ENCODE results near the gene RTN4RL2. TPM values are rescaled to one million over a fixed set of nuclear protein-coding genes. Genes with fewer than 3 reads are reported as not detected.

The RTN4RL2 gene
- total and polyA plus RNA-seq, 10 of the 15 experiments (the other 5 are each of a cell fraction or from before 2014, with no cell fraction given), result 0.14 to 1.1 (median 0.52) TPM; not detected in 4

GRCh38 chr11:57416436-57416835 lies 43.9 kb upstream of the RTN4RL2 start (continued):
- TF ChIP-seq, protein P1, sequence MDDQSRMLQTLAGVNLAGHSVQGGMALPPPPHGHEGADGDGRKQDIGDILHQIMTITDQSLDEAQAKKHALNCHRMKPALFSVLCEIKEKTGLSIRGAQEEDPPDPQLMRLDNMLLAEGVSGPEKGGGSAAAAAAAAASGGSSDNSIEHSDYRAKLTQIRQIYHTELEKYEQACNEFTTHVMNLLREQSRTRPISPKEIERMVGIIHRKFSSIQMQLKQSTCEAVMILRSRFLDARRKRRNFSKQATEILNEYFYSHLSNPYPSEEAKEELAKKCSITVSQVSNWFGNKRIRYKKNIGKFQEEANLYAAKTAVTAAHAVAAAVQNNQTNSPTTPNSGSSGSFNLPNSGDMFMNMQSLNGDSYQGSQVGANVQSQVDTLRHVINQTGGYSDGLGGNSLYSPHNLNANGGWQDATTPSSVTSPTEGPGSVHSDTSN (IDR thresholded peaks at IDR 0.05; ENCODE audit: insufficient replicate concordance, low read depth, low read length), result no peak
- TF ChIP-seq HDAC6 (IDR thresholded peaks at IDR 0.05; ENCODE audit: unreplicated experiment), result no peak
- no peak for TF ChIP-seq TAF1 (IDR thresholded peaks at IDR 0.05; ENCODE audit: borderline replicate concordance, low read depth, low read length)
- no peak for TF ChIP-seq TCF7 (IDR thresholded peaks at IDR 0.05; ENCODE audit: borderline replicate concordance)
- TF ChIP-seq CBFB (IDR thresholded peaks at IDR 0.05; ENCODE audit: low read depth), result no peak
- no peak for TF ChIP-seq E4F1 (IDR thresholded peaks at IDR 0.05; ENCODE audit: borderline replicate concordance, partially characterized antibody)
- TF ChIP-seq MTA2 (IDR thresholded peaks at IDR 0.05; ENCODE audit: low read depth), result no peak
- no peak for TF ChIP-seq ZNF622 (IDR thresholded peaks at IDR 0.05)
- TF ChIP-seq FOXM1 (IDR thresholded peaks at IDR 0.05; ENCODE audit: low read depth, low read length), result no peak
- no peak for TF ChIP-seq FOXK2 (IDR thresholded peaks at IDR 0.05)
- TF ChIP-seq NFYA (IDR thresholded peaks at IDR 0.05; ENCODE audit: borderline replicate concordance, low read depth, low read length), result no peak
- TF ChIP-seq HDAC2 (IDR thresholded peaks at IDR 0.05), result no peak
- TF ChIP-seq ZNF217 (IDR thresholded peaks at IDR 0.05), result no peak
- no peak for TF ChIP-seq HDGF (IDR thresholded peaks at IDR 0.05)
- TF ChIP-seq KAT2A (conservative IDR thresholded peaks at IDR 0.05; ENCODE audit: control insufficient read depth, low read depth, low read length), result no peak
- TF ChIP-seq STAT3 (IDR thresholded peaks at IDR 0.05; ENCODE audit: low read depth, low read length), result no peak

Data from GM12878 (cell line).